Neural cell (in vitro differentiated cells): ENCODE results near the gene UTRN.

ENCODE experiments used
- EZH2 ChIP-seq: fragments of 200-600, 300-800 bp; shearing (Covaris generic), sonication (generic); IDR thresholded peaks from 2 replicates; pipeline ENCODE4 v1.6.1; 2014; ENCODE audit warnings: antibody characterized with exemption, low read length, borderline replicate concordance, mild to moderate bottlenecking; ENCODE audit not compliant: insufficient read depth, poor library complexity, severe bottlenecking
- TF ChIP-seq, protein P1 (sequence below): fragments of 450-650 bp; IDR thresholded peaks from 2 replicates; pipeline ENCODE4 v1.5.1; 2014; ENCODE audit warnings: antibody characterized with exemption, mild to moderate bottlenecking, moderate library complexity; ENCODE audit not compliant: poor library complexity, severe bottlenecking

GRCh38 chr6:144266091-144266649 is 19.0 kb upstream of the UTRN start:
- TF ChIP-seq, protein P1, sequence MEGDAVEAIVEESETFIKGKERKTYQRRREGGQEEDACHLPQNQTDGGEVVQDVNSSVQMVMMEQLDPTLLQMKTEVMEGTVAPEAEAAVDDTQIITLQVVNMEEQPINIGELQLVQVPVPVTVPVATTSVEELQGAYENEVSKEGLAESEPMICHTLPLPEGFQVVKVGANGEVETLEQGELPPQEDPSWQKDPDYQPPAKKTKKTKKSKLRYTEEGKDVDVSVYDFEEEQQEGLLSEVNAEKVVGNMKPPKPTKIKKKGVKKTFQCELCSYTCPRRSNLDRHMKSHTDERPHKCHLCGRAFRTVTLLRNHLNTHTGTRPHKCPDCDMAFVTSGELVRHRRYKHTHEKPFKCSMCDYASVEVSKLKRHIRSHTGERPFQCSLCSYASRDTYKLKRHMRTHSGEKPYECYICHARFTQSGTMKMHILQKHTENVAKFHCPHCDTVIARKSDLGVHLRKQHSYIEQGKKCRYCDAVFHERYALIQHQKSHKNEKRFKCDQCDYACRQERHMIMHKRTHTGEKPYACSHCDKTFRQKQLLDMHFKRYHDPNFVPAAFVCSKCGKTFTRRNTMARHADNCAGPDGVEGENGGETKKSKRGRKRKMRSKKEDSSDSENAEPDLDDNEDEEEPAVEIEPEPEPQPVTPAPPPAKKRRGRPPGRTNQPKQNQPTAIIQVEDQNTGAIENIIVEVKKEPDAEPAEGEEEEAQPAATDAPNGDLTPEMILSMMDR, result no peak
- TF ChIP-seq EZH2, result no peak
